ENCODE data around the gene GAS1.

- TF ChIP-seq CTCF (conservative IDR thresholded peaks at IDR 0.05; ENCODE audit: low read depth, low read length) (no peak), CEBPB (IDR thresholded peaks at IDR 0.05; ENCODE audit: low read depth, low read length) (no peak), POLR2A (IDR thresholded peaks at IDR 0.05; ENCODE audit: low read depth, low read length) (no peak), MXI1 (IDR thresholded peaks at IDR 0.05; ENCODE audit: borderline replicate concordance, low read depth, low read length) (no peak), NFE2L2 (IDR thresholded peaks at IDR 0.05; ENCODE audit: low read depth, low read length) (no peak), RAD21 (IDR thresholded peaks at IDR 0.05; ENCODE audit: low read length) (no peak), CHD1 (IDR thresholded peaks at IDR 0.05; ENCODE audit: low read depth, low read length) (no peak), BHLHE40 (IDR thresholded peaks at IDR 0.05; ENCODE audit: low read depth, low read length) (no peak), USF2 (IDR thresholded peaks at IDR 0.05; ENCODE audit: low read depth, low read length) (no peak), SMC3 (IDR thresholded peaks at IDR 0.05; ENCODE audit: low read depth, low read length) (no peak), RFX5 (IDR thresholded peaks at IDR 0.05; ENCODE audit: low read depth, low read length) (no peak), RCOR1 (IDR thresholded peaks at IDR 0.05; ENCODE audit: insufficient replicate concordance, low read length) (no peak)
Observed at GRCh38 chr9:86985132-86985647, 37.9 kb upstream of the GAS1 start.

Measured in IMR-90 (cell line).